Adipose tissue (tissue), 3 donors: Measurements from ENCODE around the gene ANKS1B. TPM values are rescaled to one million over a fixed set of nuclear protein-coding genes. Genes with fewer than 3 reads are reported as not detected.

Source experiments
- H3K27ac ChIP-seq: one replicate; pipeline ENCODE4 v1.5.1; 2013; ENCODE audit warnings: low read depth, low read length
- WGBS, 3 donors: extraction: QIAGEN DNeasy Blood & Tissue Kit; methylation state at CpG; one replicate each; pipeline ENCODE4 v1.1.7; 2013; 5-methylcytosine and 5-hydroxymethylcytosine counted together
- polyA plus RNA-seq, 3 donors: library from polyadenylated mRNA; stranded (reverse); fragments of 200-250 nt; gene quantifications; one replicate each; pipeline ENCODE4 v1.2.3, GENCODE V29; 2013
- donor health status: healthy with polysubstance abuse.
- donor health status: Bipolar disorder and iron deficiency.
- donor health status: healthy.

Gene ANKS1B
- polyA plus RNA-seq, 3 donors = 0.58 to 4.0 (median 0.79) TPM

GRCh38 chr12:99152337-99152736 lies 832.4 kb downstream of the ANKS1B start:
- H3K27ac ChIP-seq = no peak overlapping the region
- WGBS, 3 donors = 55 to 74% (median 66%) methylated on average over 2 of the region's 2 CpGs

DNA sequence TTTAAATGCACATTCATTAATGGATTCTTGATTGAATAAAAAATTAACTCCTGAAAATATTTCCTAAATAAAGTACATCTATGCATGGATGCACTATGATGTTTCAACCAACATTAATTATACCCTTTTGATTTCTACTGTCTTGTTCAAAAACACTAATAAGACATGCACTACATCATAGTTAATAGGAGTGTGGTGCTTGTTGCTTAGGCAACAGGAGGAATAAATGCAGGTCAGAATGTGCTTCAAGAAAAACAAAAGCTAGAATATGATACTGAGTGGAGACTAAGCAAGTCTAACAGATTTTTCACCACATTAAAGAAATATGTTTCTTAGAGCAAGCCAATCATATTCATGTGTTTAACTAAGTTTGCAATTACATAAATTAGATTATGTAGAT lies 833.0 kb downstream of the ANKS1B start:
- no peak overlapping the region for H3K27ac ChIP-seq

GRCh38 chr12:99147130-99147529 lies 837.6 kb downstream of the ANKS1B start:
- H3K27ac ChIP-seq = no peak overlapping the region
- 37 to 57% (median 37%) methylated on average over 2 of the region's 2 CpGs for WGBS, 3 donors

GRCh38 chr12:99146730-99147129 lies 838.0 kb downstream of the ANKS1B start:
- 80 to 82% (median 81%) methylated on average over 5 of the region's 5 CpGs for WGBS, 3 donors
- no peak overlapping the region for H3K27ac ChIP-seq

- H3K27ac ChIP-seq = no peak overlapping the region
- 49 to 79% (median 60%) methylated on average over 5 of the region's 5 CpGs for WGBS, 3 donors
Measured at GRCh38 chr12:99146185-99146584, 838.6 kb downstream of the ANKS1B start.

- H3K27ac ChIP-seq = no peak overlapping the region
Measured at GRCh38 chr12:99142651-99143050, 842.1 kb downstream of the ANKS1B start.

- WGBS, 3 donors = 46 to 94% (median 87%) methylated on average over 7 of the region's 7 CpGs
Measured at GRCh38 chr12:99140017-99140720, 844.6 kb downstream of the ANKS1B start.

DNA sequence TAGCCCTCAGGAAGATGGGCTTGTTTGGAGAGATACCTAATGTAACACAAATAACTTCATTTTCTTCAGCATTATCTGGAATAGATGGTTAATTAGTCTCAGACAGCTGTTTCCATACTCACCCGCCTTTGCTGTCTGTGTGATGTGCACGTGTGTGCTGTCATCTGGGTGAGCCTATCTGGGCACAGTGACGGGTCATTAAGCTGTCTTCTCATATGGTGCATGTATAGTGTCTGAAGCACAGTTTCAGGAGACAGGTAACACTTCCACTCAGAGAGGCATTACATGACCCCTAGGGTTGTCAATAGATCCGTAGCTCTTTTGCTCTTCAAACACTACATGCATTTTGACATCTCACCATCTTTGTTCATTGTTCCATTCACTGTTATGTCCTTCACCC lies 846.3 kb downstream of the ANKS1B start:
- H3K27ac ChIP-seq = no peak overlapping the region
- WGBS, 3 donors = 74 to 84% (median 75%) methylated on average over 4 of the region's 4 CpGs

More at GRCh38 chr12:99140017-99140720, 844.6 kb downstream of the ANKS1B start:
- no peak overlapping the region for H3K27ac ChIP-seq

GRCh38 chr12:99137124-99137855 lies 847.4 kb downstream of the ANKS1B start:
- H3K27ac ChIP-seq = no peak overlapping the region
- WGBS, 3 donors = 49 to 62% (median 50%) methylated on average over 8 of the region's 8 CpGs

DNA sequence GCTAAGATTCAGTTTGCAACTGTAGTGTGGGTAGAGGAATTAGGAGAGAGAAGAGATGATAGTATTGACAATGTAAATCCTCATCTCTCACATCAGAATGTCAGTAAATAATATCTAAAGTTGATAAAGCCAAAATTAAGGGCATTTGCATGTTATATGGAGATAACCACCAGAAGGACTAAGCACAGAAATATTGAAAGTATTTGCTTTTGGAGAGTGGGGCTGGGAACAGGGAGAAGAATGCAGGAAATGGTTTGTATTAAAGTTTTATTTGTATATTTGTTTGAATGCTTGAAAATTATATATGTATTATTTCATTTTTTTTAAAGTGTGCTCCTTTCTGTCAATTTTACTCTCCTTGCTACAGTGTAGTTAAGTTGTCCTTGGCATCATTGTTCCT lies 848.2 kb downstream of the ANKS1B start:
- H3K27ac ChIP-seq = no peak overlapping the region

GRCh38 chr12:99135376-99135775 lies 849.4 kb downstream of the ANKS1B start:
- H3K27ac ChIP-seq = no peak overlapping the region
- 51 to 85% (median 79%) methylated on average over 4 of the region's 4 CpGs for WGBS, 3 donors

- WGBS, 3 donors = 74 to 91% (median 84%) methylated on average over 2 of the region's 2 CpGs
- H3K27ac ChIP-seq = no peak overlapping the region
Measured at GRCh38 chr12:99133401-99133800, 851.3 kb downstream of the ANKS1B start.

GRCh38 chr12:99131751-99132199 lies 853.0 kb downstream of the ANKS1B start:
- 13 to 16% (median 15%) methylated on average over 7 of the region's 7 CpGs for WGBS, 3 donors
- no peak overlapping the region for H3K27ac ChIP-seq

GRCh38 chr12:99130808-99131553 lies 853.8 kb downstream of the ANKS1B start:
- H3K27ac ChIP-seq = no peak overlapping the region
- WGBS, 3 donors = 45 to 68% (median 50%) methylated on average over 3 of the region's 3 CpGs

DNA sequence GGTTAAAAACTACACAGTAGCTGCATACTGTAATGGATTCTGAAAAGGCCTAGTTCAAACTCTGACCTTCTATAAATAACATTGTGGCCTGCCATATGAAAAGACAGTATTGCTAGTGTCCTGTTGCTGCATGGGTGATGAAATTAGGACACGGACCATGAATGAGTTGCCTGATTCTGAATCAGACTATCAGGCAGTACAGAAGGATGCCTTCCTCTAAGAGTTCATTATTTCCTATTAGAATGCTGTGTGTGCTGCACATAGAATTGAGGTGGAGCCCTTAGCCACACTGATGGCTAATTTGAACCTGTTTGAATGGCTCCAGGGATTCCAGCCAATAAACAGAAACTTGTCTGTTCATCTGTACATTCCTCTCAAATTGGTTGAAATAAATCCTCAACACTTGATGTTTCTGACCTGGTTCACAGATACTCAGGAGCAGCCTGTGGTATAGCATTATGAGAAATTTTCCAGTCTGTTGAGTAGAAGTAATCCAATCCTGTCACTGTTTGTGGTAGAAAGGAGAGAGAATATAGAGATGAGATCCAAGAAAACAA lies 856.4 kb downstream of the ANKS1B start:
- H3K27ac ChIP-seq = no peak overlapping the region

GRCh38 chr12:99122959-99123358 lies 861.8 kb downstream of the ANKS1B start:
- WGBS, 3 donors = 31 to 52% (median 41%) methylated on average over 2 of the region's 2 CpGs
- no peak overlapping the region for H3K27ac ChIP-seq

More for the DNA sequence above, 856.4 kb downstream of the ANKS1B start:
- WGBS, 3 donors = 32 to 45% (median 42%) methylated on average over 1 of the region's 1 CpG

- WGBS, 3 donors = 80 to 90% (median 86%) methylated on average over 3 of the region's 3 CpGs
- H3K27ac ChIP-seq = no peak overlapping the region
Measured at GRCh38 chr12:99122496-99122895, 862.2 kb downstream of the ANKS1B start.

GRCh38 chr12:99121546-99121945 lies 863.2 kb downstream of the ANKS1B start:
- no peak overlapping the region for H3K27ac ChIP-seq
- 60 to 82% (median 72%) methylated on average over 4 of the region's 4 CpGs for WGBS, 3 donors

GRCh38 chr12:99119943-99120342 lies 864.8 kb downstream of the ANKS1B start:
- 73 to 81% (median 78%) methylated on average over 10 of the region's 10 CpGs for WGBS, 3 donors
- H3K27ac ChIP-seq = no peak overlapping the region
